HEK293 (cell line): ENCODE measurements around the gene TPO.

ENCODE experiments used
- KLF1 ChIP-seq: fragments of 450-650 bp; formaldehyde crosslinking; IDR thresholded peaks from 2 replicates; pipeline ENCODE4 v1.5.1; 2016; ENCODE audit warnings: missing biosample characterization, missing genetic modification characterization
- KLF16 ChIP-seq: fragments of 450-650 bp; formaldehyde crosslinking; IDR thresholded peaks from 2 replicates; pipeline ENCODE4 v1.5.1; 2017; ENCODE audit warnings: missing biosample characterization, missing genetic modification characterization
- TF ChIP-seq, protein P1 (sequence below): fragments of 450-650 bp; formaldehyde crosslinking; IDR thresholded peaks from 2 replicates; pipeline ENCODE4 v1.5.1; 2016; ENCODE audit warnings: missing biosample characterization, missing genetic modification characterization
- TF ChIP-seq, protein P2 (sequence below): fragments of 450-650 bp; formaldehyde crosslinking; IDR thresholded peaks from 2 replicates; pipeline ENCODE4 v1.5.1; 2016; ENCODE audit warnings: missing biosample characterization, missing genetic modification characterization

GRCh38 chr2:1480671-1481076, 67.4 kb downstream of the TPO start:
- TF ChIP-seq KLF1 (tag by site-specific recombination) (no peak), KLF16 (no peak)
- TF ChIP-seq, protein P1, sequence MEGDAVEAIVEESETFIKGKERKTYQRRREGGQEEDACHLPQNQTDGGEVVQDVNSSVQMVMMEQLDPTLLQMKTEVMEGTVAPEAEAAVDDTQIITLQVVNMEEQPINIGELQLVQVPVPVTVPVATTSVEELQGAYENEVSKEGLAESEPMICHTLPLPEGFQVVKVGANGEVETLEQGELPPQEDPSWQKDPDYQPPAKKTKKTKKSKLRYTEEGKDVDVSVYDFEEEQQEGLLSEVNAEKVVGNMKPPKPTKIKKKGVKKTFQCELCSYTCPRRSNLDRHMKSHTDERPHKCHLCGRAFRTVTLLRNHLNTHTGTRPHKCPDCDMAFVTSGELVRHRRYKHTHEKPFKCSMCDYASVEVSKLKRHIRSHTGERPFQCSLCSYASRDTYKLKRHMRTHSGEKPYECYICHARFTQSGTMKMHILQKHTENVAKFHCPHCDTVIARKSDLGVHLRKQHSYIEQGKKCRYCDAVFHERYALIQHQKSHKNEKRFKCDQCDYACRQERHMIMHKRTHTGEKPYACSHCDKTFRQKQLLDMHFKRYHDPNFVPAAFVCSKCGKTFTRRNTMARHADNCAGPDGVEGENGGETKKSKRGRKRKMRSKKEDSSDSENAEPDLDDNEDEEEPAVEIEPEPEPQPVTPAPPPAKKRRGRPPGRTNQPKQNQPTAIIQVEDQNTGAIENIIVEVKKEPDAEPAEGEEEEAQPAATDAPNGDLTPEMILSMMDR (tag by site-specific recombination): no peak
- TF ChIP-seq, protein P2, sequence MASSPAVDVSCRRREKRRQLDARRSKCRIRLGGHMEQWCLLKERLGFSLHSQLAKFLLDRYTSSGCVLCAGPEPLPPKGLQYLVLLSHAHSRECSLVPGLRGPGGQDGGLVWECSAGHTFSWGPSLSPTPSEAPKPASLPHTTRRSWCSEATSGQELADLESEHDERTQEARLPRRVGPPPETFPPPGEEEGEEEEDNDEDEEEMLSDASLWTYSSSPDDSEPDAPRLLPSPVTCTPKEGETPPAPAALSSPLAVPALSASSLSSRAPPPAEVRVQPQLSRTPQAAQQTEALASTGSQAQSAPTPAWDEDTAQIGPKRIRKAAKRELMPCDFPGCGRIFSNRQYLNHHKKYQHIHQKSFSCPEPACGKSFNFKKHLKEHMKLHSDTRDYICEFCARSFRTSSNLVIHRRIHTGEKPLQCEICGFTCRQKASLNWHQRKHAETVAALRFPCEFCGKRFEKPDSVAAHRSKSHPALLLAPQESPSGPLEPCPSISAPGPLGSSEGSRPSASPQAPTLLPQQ (tag by site-specific recombination): no peak
